ENCODE results near the gene PACSIN1.

Gene PACSIN1

GRCh38 chr6:34528996-34529664, 63.3 kb downstream of the PACSIN1 start:
- no peak for DNase-seq

GRCh38 chr6:34529665-34530327, 63.9 kb downstream of the PACSIN1 start:
- no peak for DNase-seq

- no peak for DNase-seq
Measured at GRCh38 chr6:34530753-34531365, 65.0 kb downstream of the PACSIN1 start.

GRCh38 chr6:34531580-34532201, 65.8 kb downstream of the PACSIN1 start:
- DNase-seq: no peak

- DNase-seq: no peak
Measured at GRCh38 chr6:34532230-34532629, 66.4 kb downstream of the PACSIN1 start.

- DNase-seq: no peak
Measured at GRCh38 chr6:34534146-34534545, 68.3 kb downstream of the PACSIN1 start.

- no peak for DNase-seq
Measured at GRCh38 chr6:34534656-34535055, 68.8 kb downstream of the PACSIN1 start.

- no peak for DNase-seq
Measured at GRCh38 chr6:34535199-34535598, 69.3 kb downstream of the PACSIN1 start.

GRCh38 chr6:34535646-34536045, 69.8 kb downstream of the PACSIN1 start:
- DNase-seq: no peak

GRCh38 chr6:34536251-34536958, 70.5 kb downstream of the PACSIN1 start:
- DNase-seq: no peak

GRCh38 chr6:34536959-34537848, 71.3 kb downstream of the PACSIN1 start:
- no peak for DNase-seq

GRCh38 chr6:34537922-34538550, 72.2 kb downstream of the PACSIN1 start:
- DNase-seq: no peak

GRCh38 chr6:34538581-34538980, 72.7 kb downstream of the PACSIN1 start:
- DNase-seq: no peak

- DNase-seq: no peak
Measured at GRCh38 chr6:34539181-34539580, 73.3 kb downstream of the PACSIN1 start.

GRCh38 chr6:34540222-34540621, 74.3 kb downstream of the PACSIN1 start:
- DNase-seq: no peak

GRCh38 chr6:34540841-34541240, 75.0 kb downstream of the PACSIN1 start:
- no peak for DNase-seq

- DNase-seq: peak in 1 of 2 donors; percentile 6
Measured at GRCh38 chr6:34543421-34543820, 77.5 kb downstream of the PACSIN1 start.

- no peak for DNase-seq
Measured at GRCh38 chr6:34544052-34544604, 78.3 kb downstream of the PACSIN1 start.

- no peak for DNase-seq
Measured at GRCh38 chr6:34544776-34545471, 79.0 kb downstream of the PACSIN1 start.

- DNase-seq: no peak
Measured at GRCh38 chr6:34546551-34547321, 80.9 kb downstream of the PACSIN1 start.
